ENCODE results near the gene DELE1. TPM values are rescaled to one million over a fixed set of nuclear protein-coding genes. Genes with fewer than 3 reads are reported as not detected.

DELE1 gene
- total RNA-seq, 1 donor from 2014 or later = 93.5 TPM

GRCh38 chr5:141973871-141974595 is 50.4 kb downstream of the DELE1 start:
- H3K4me1 Mint-ChIP-seq = peaks cover 19% of the 10 kb centered on the region
- H3K4me3 Mint-ChIP-seq = no peak overlapping the region

GRCh38 chr5:141976176-141976575 is 52.5 kb downstream of the DELE1 start:
- no peak for DNase-seq (ENCODE audit: low read depth, low spot score)
- H3K27me3 Mint-ChIP-seq (ENCODE audit: low read depth) = no peaks in the 10 kb centered on the region
- H3K4me3 Mint-ChIP-seq = no peak overlapping the region
- peaks cover 4% of the 10 kb centered on the region for H3K4me1 Mint-ChIP-seq
- no peak overlapping the region for H3K27ac Mint-ChIP-seq (ENCODE audit: unreplicated experiment)
- peaks cover 10% of the 10 kb centered on the region for H3K36me3 Mint-ChIP-seq (ENCODE audit: low read depth)
- H3K9me3 Mint-ChIP-seq = no peaks in the 10 kb centered on the region
- no peak for TF ChIP-seq CTCF (conservative IDR thresholded peaks at IDR 0.05)

More at GRCh38 chr5:141973871-141974595, 50.4 kb downstream of the DELE1 start:
- Mint-ChIP-seq H3K27ac (ENCODE audit: unreplicated experiment) (no peak overlapping the region), H3K27me3 (ENCODE audit: low read depth) (no peaks in the 10 kb centered on the region), H3K36me3 (ENCODE audit: low read depth) (peaks cover 10% of the 10 kb centered on the region), H3K9me3 (no peaks in the 10 kb centered on the region)
- TF ChIP-seq CTCF (conservative IDR thresholded peaks at IDR 0.05) = no peak
- DNase-seq (ENCODE audit: low read depth, low spot score) = no peak

DNA sequence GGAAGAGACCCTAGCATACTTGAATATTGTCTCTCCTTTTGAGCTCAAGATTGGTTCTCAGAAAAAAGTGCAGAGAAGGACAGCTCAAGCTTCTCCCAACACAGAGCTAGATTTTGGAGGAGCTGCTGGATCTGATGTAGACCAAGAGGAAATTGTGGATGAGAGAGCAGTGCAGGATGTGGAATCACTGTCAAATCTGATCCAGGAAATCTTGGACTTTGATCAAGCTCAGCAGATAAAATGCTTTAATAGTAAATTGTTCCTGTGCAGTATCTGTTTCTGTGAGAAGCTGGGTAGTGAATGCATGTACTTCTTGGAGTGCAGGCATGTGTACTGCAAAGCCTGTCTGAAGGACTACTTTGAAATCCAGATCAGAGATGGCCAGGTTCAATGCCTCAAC is 54.7 kb downstream of the DELE1 start:
- TF ChIP-seq CTCF (conservative IDR thresholded peaks at IDR 0.05) = no peak
- H3K4me3 Mint-ChIP-seq = no peak overlapping the region
- no peaks in the 10 kb centered on the region for H3K9me3 Mint-ChIP-seq
- H3K27ac Mint-ChIP-seq (ENCODE audit: unreplicated experiment) = no peak overlapping the region
- no peak for DNase-seq (ENCODE audit: low read depth, low spot score)
- H3K36me3 Mint-ChIP-seq (ENCODE audit: low read depth) = peaks cover 14% of the 10 kb centered on the region
- H3K27me3 Mint-ChIP-seq (ENCODE audit: low read depth) = no peaks in the 10 kb centered on the region
- peaks cover 4% of the 10 kb centered on the region for H3K4me1 Mint-ChIP-seq

- no peak overlapping the region for H3K4me3 Mint-ChIP-seq
- no peak overlapping the region for H3K27ac Mint-ChIP-seq (ENCODE audit: unreplicated experiment)
- H3K27me3 Mint-ChIP-seq (ENCODE audit: low read depth) = no peaks in the 10 kb centered on the region
- no peaks in the 10 kb centered on the region for H3K4me1 Mint-ChIP-seq
- peaks cover 12% of the 10 kb centered on the region for H3K36me3 Mint-ChIP-seq (ENCODE audit: low read depth)
- DNase-seq (ENCODE audit: low read depth, low spot score) = no peak
- H3K9me3 Mint-ChIP-seq = no peaks in the 10 kb centered on the region
- no peak for TF ChIP-seq CTCF (conservative IDR thresholded peaks at IDR 0.05)
These were observed 59.0 kb downstream of the DELE1 start for GRCh38 chr5:141982626-141983025.

DNA sequence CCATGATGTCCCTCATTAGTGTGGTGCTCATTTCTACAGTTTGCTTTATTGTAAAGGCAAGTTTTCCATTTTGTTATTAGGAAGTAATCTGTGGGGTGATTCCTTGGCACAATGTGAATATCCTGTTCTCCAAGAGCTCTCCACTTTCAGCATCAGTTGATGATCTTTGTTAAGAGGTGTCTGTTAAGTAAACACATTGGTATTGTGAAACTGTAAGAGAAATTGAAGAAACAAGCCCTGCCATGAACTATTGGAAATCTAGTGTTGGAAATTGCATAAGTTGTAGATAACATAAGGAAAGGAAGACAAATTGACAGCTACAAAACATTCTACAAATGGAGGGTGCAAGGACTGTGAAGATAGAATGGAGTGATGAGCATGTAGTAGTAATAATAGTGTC is 62.4 kb downstream of the DELE1 start:
- peaks cover 10% of the 10 kb centered on the region for H3K36me3 Mint-ChIP-seq (ENCODE audit: low read depth)
- H3K27ac Mint-ChIP-seq (ENCODE audit: unreplicated experiment) = no peak overlapping the region
- no peak overlapping the region for H3K4me3 Mint-ChIP-seq
- DNase-seq (ENCODE audit: low read depth, low spot score) = no peak
- no peaks in the 10 kb centered on the region for H3K9me3 Mint-ChIP-seq
- no peak for TF ChIP-seq CTCF (conservative IDR thresholded peaks at IDR 0.05)
- no peaks in the 10 kb centered on the region for H3K4me1 Mint-ChIP-seq
- no peaks in the 10 kb centered on the region for H3K27me3 Mint-ChIP-seq (ENCODE audit: low read depth)
